GM18508 (cell line): ENCODE data around the gene POU3F2.
A peak's percentile ranks its signal among the peaks of the same experiment; 100 is the strongest.

Experiments
- ATAC-seq: cut with Tn5 transposase; IDR thresholded peaks from one replicate; pipeline ENCODE4 v1.9.1; 2021; ENCODE audit warnings: moderate number of reproducible peaks; ENCODE audit not compliant: insufficient read depth, unreplicated experiment

POU3F2 gene

DNA sequence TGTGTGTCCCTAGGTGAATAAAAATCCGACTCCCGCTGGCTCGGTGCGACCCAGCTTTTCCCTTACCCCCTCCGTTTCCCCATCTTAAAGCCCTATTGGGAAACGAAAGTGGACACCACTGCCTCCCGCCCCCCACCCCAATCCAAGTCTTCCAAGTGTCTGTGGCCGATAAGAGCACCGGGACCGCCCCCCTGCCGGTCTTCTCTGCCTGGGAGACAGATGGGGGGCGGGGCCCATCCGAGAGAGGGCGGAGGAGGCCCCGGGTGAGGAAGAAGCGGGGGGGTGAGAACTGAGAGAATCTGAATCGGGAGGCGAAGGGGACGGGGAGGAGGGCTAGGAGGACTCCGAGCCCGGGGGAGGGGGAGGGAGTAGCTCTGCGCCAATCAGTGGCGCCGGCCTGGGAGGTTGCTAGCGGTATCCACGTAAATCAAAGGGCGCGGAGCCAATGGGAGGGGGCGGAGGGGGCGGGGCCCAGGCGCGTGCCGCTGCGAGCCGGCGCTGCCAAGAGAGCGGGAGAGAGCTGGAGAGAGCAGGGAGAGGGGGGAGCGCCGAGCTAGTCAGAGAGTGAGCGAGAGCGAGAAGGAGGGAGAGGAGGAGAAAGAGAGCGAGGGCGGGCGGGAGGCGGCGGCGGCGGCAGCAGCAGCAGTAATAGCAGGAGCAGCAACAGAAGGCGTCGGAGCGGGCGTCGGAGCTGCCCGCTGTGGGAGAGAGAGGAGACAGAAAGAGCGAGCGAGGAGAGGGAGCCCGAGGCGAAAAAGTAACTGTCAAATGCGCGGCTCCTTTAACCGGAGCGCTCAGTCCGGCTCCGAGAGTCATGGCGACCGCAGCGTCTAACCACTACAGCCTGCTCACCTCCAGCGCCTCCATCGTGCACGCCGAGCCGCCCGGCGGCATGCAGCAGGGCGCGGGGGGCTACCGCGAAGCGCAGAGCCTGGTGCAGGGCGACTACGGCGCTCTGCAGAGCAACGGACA, at the start of gene POU3F2:
TSS of gene POU3F2 (plus strand) at position 515 of the 972 bp plus-strand sequence. CDS start at position 815, 300 bp downstream.
- ATAC-seq, result peak; percentile 63

DNA sequence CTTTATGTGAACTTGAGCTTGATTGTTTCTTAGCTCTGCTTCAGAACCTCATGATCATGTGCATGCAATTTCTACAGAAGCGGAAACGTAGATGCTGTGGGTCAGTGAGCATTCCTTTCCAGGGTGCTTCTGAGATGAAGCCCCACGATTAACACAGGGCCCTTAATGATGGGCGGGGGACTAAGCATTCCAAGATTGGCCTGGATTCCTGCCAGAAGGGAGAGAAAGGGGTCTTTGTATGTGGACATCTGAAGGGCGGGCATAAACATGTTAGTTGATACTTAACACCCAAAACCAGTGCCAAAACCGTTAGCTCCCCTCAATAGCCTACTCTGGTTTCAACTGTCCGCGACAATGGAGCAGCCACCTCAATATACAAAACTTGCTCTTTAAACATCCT, 46.9 kb upstream of the POU3F2 start:
- no peak for ATAC-seq

- no peak for ATAC-seq
Observed at GRCh38 chr6:98787961-98788360, 46.4 kb upstream of the POU3F2 start.

DNA sequence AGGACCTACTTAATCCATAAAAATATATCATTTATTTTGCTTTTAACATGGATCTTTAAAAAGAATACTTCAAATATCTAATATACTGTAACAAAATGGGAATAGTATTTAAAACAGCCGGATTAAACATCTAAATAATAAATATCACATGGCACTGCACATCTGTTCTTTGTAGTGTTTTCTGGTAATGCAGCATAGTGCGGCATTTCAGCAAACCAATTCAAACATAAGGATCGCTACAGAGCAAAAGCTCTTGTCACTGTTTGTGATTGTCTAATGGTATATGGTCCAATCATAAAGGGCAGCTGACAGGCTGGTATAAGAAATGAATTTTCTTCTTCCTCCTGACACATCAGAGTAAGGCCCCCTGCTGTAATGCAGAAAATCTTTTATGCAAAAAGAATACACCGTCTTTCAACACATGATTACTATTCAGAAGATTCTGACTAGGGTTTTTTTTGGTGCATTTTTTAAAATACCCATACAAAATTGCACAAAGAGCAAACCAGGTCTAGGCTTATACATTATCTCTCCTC, 40.0 kb upstream of the POU3F2 start:
- ATAC-seq, result no peak

GRCh38 chr6:98797217-98797994, 37.0 kb upstream of the POU3F2 start:
- ATAC-seq, result no peak

DNA sequence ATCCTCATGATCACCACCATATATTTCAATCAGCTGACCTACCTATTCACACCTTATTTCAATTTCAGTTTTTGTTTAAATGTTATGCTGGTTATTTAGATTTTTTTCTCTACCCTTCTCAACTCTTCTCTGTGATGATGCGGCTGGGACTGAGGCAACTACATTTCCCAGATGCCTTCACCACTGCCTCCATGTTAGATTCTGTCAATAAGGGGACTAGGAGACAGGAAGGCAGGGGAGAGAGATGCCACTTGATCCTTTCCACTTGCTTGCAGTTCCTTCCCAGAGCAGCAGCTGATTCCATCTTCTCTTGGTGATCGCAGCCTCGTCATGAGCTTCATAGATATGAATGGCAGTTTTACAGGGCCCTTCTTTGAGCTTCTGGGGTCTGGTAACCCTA, 33.5 kb upstream of the POU3F2 start:
- ATAC-seq, result no peak

- no peak for ATAC-seq
Observed at GRCh38 chr6:98808541-98809210, 25.7 kb upstream of the POU3F2 start.

DNA sequence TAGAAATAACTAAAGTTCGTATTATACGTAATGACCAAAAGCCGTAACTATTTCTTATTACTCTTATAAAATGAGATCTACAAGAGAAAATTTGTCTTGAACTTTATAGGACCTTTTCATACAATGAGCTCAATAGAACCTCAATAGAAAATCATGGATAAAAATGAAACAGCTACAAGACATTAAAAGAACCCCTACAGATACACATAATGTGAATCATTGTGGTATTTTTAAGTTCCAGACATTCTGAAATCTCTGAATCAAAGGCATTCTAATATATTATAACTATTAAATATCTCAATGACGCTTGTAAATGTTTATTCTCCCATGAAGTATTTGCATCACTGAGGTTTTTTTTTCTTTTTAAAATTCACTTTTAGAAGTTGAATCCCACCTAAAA, 22.2 kb upstream of the POU3F2 start:
- ATAC-seq, result no peak

GRCh38 chr6:98816799-98817198, 17.6 kb upstream of the POU3F2 start:
- ATAC-seq, result no peak

DNA sequence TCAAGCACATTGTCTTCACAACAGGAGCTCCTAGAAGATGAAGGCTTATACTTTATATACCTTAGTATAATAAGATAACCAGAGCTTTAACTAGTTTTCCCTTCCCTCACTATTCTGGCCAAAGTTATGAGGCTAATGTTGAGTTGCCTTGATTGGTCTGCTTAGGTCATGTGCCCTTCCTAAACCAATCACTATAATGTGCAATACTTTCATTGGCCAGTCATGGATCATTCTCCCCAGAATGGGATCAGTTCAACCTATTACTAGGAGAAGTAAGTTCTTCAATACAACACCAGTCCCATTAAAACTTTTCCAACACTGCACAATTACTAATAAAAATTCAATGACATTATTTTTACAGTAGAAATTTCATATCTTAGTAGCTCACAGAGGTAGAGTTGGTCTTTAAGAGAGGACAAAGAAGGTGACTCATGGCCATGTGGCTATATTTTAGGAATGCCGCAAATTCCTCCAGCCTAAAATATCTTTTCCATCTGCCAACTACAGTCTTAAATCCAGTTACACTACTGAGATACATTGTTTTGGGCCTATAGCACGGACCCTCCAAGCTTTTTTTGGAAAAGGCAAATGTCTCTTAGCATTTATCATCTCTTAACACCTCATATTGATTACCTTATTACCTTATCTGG, 12.5 kb upstream of the POU3F2 start:
- no peak for ATAC-seq

- ATAC-seq, result no peak
Observed at GRCh38 chr6:98823428-98824161, 10.8 kb upstream of the POU3F2 start.

DNA sequence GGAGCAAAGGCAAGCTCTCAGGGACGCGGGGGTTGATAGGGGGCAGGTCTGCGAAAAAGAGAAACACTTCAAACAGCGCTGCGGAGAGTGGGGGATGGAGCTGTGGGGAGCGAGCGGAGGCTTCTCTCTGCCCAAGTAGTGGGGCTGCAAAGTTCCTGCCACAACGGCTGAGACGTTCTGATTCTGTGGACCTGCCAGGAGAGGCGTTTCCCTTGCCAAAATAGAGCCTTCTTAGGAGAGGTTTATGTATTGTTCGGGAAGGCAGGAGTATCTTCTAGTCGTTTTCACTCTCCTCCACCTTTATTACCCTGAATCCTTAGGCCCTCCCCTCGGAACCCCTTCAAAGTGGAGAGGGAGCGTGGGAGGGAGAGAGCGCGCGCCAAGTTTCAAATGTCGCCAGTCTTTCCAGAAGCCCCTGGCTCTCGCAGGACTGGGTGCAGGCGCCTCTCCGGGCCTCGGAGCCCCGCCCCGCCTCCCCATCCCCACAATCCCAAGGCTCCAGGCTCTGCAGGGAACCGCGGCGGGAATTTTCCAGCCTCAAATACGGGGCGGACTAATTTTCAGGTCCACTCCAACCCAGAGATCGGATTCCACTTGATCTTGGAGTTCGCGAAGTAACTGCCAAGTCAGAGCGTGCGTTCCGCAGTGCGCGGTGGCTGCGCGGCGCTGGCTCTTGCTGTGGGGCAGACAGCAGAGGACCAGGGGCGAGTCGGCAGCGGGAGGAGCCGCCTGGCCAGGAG, 10.0 kb upstream of the POU3F2 start:
- ATAC-seq, result no peak

- no peak for ATAC-seq
Observed at GRCh38 chr6:98824902-98825599, 9.3 kb upstream of the POU3F2 start.

DNA sequence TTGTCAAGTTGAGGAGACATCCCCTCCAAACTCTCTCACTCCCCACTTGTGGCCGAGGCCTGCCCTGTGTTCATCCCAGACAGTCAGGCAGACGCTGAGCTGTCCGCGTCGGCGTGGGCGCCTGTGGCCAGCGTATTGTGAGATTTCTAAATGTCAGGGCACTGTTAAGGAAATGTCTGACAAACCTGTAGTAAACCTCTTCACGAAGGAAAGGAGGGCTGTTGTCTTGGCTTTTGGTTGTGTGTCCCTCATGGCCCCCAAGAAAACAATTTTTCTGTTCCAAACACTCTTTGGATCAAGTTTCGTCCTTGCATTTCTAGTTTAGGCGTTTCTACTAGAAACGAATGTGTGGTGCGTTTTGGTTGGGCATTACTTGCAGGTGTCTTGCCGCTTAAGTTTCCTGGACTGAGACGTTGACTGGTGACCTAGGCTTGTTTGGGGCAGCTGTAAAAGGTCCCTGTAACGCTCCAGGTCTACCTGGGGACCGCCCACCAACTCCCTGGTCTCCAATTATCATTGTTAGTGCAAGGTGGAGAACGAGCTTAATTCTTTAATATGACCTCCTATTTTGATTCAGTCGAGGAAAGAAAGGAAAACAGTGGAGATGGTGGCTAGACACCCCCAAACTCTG, 8.7 kb upstream of the POU3F2 start:
- ATAC-seq, result no peak

DNA sequence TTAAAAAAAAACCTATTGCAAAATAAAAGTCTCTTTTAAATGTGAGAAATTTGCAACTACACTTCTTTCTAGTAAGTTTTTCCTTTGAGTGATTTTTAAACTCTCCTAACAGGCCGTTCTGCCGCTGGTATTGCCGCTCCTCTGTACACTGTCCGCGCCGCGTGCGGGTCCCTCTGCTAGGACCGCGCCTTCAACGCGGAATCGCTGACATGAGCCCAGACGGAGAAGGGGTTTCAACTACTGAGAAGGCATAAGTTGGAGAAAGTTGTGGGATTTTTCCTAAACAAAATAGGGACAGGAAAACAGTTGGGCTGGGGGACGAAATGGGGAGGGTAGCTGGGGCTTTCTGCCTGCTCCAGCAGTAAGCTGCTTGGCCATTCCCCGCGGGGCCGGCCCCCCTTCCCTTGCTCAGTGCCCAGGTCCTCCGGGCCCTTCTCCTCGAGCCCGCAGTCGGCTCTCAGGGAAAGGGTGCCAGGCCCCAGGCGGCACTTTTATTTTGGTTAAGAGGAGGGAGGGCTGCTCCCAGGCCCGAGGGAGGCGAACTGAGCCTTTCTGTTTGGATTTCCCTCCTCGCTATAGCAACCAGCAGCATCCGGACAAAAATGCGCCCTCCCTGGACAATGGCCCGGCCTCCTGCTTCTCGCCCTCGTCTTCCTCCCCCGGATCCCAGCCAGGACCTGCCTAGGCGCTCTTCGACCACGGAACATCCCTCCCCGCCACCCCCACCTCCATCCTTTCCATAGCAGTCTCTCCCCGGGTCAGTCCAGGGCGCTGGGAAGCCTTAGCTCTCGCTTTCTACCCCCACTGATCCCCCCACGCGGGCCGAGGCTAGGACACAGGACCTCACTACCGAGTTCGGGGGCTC, 6.8 kb upstream of the POU3F2 start:
- ATAC-seq, result no peak

- no peak for ATAC-seq
Observed at GRCh38 chr6:98828211-98828788, 6.1 kb upstream of the POU3F2 start.
